ENCODE results near the gene DDX10. TPM values are rescaled to one million over a fixed set of nuclear protein-coding genes. Genes with fewer than 3 reads are reported as not detected.
"Not testable (repeated sequence)": the region's sequence is repeated elsewhere in the genome, so short reads cannot be mapped to it uniquely, and the experiment has no call there.

The DDX10 gene
- total RNA-seq, 1 donor from 2014 or later = 24.5 TPM

DNA sequence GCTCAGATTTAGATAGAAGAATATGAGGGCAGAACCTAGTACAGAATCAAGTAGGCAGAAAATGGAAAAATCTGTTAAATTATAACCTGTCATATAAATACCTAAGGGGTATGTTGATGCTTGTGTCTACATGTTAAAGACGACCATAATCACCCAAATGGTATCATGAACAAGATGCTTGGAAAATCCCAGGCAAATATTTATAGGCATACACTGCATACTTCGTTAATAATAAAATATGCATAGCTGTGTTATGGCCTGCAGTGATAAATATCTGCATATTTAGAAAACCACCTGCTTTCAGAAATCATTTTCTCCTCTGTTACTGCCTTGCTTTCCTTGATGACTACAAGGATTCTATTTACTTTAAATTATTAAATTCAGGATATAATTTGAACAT lies 18.9 kb upstream of the DDX10 start:
- H3K36me3 ChIP-seq (ENCODE audit: control insufficient read depth, insufficient read depth, low read length) = no peaks in the 10 kb centered on the region
- DNase-seq (ENCODE audit: low read depth) = no peak
- H3K4me3 ChIP-seq (ENCODE audit: low read depth, low read length) = no peak overlapping the region
- H3K27me3 ChIP-seq (ENCODE audit: control insufficient read depth, insufficient read depth, low read length) = no peaks in the 10 kb centered on the region
- TF ChIP-seq, protein P1, sequence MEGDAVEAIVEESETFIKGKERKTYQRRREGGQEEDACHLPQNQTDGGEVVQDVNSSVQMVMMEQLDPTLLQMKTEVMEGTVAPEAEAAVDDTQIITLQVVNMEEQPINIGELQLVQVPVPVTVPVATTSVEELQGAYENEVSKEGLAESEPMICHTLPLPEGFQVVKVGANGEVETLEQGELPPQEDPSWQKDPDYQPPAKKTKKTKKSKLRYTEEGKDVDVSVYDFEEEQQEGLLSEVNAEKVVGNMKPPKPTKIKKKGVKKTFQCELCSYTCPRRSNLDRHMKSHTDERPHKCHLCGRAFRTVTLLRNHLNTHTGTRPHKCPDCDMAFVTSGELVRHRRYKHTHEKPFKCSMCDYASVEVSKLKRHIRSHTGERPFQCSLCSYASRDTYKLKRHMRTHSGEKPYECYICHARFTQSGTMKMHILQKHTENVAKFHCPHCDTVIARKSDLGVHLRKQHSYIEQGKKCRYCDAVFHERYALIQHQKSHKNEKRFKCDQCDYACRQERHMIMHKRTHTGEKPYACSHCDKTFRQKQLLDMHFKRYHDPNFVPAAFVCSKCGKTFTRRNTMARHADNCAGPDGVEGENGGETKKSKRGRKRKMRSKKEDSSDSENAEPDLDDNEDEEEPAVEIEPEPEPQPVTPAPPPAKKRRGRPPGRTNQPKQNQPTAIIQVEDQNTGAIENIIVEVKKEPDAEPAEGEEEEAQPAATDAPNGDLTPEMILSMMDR (IDR thresholded peaks at IDR 0.05; ENCODE audit: insufficient read depth, low read length, poor library complexity, severe bottlenecking) = no peak

DNA sequence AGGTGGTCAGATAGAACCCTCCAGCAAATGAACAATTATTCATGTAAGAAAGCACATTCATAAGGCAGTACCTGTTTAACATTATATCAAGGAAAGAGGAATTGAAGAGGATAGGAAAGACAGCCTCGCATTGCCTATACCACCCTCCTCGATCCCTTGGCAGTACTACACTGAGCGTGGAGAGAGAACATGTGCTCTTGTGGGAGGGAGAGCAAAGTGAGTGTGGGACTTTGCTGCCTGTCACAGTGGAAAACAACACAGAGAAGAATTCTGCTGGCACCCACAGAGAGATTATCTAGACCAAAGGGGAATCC lies 17.5 kb upstream of the DDX10 start:
- Histone ChIP-seq H3K36me3 (ENCODE audit: control insufficient read depth, insufficient read depth, low read length) (no peaks in the 10 kb centered on the region), H3K4me3 (ENCODE audit: low read depth, low read length) (no peak overlapping the region), H3K27me3 (ENCODE audit: control insufficient read depth, insufficient read depth, low read length) (no peaks in the 10 kb centered on the region)
- no peak for DNase-seq (ENCODE audit: low read depth)
- TF ChIP-seq, protein P1 (IDR thresholded peaks at IDR 0.05; ENCODE audit: insufficient read depth, low read length, poor library complexity, severe bottlenecking) = no peak

DNA sequence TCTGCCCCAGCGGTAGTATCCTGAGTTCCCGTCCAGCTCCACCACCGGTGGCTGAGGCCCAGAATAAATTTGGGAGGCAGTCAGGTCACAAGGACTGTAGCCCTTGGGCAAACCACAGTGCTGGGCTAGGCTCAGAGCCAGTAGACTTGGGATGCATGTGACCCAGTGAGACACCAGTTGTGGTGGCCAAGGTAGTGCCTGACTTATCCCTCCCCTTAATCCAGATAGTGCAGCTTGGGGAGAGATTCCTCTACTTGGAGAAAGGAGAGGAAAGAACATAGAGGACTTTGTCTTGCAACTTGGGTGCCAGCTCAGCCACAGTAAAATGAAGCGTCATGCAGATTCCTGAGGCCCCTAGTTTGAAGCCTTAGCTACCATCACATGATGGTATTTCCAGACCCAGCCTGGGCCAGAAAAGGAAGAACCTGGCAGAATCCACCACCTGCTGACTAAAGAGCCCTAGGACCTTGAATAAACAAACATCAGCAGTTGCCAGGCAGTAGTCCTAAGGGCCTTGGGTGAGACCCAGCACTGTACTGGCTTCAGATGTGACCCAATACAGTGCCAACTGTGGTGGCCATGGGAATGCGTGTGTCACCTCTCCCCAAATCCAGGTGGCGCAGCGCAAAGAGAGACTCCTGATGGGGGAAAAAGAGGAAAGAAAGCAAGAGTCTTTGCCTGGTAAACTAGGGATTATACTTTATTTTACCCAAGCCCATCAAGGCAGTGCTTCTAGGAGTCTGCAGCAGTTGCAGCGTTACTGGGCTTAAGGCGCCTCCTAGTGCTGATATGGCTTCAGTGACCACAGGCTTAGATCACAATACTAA lies 17.0 kb upstream of the DDX10 start:
- Histone ChIP-seq H3K4me3 (ENCODE audit: low read depth, low read length) (no peak overlapping the region), H3K27me3 (ENCODE audit: control insufficient read depth, insufficient read depth, low read length) (no peaks in the 10 kb centered on the region), H3K36me3 (ENCODE audit: control insufficient read depth, insufficient read depth, low read length) (no peaks in the 10 kb centered on the region)
- DNase-seq (ENCODE audit: low read depth) = peak; percentile 42
- TF ChIP-seq, protein P1 (IDR thresholded peaks at IDR 0.05; ENCODE audit: insufficient read depth, low read length, poor library complexity, severe bottlenecking) = peak; percentile 92

DNA sequence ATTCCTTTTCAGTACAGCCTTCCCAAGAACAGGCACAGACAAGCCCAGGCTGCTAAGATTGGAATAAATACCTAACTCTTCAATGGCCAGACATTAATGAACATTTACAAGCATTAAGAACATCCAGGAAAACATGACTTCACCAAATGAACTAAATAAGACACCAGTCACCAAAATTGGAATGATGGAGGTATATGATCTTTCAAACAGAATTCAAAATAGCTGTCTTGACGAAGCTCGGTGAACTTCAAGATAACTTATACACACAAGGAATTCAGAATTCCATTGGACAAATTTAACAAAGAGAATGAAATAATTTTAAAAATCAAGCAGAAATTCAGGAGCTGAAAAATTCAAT lies 16.4 kb upstream of the DDX10 start:
- no peak for DNase-seq (ENCODE audit: low read depth)
- Histone ChIP-seq H3K36me3 (ENCODE audit: control insufficient read depth, insufficient read depth, low read length) (no peaks in the 10 kb centered on the region), H3K27me3 (ENCODE audit: control insufficient read depth, insufficient read depth, low read length) (no peaks in the 10 kb centered on the region), H3K4me3 (ENCODE audit: low read depth, low read length) (no peak overlapping the region)
- TF ChIP-seq, protein P1 (IDR thresholded peaks at IDR 0.05; ENCODE audit: insufficient read depth, low read length, poor library complexity, severe bottlenecking) = no peak

DNA sequence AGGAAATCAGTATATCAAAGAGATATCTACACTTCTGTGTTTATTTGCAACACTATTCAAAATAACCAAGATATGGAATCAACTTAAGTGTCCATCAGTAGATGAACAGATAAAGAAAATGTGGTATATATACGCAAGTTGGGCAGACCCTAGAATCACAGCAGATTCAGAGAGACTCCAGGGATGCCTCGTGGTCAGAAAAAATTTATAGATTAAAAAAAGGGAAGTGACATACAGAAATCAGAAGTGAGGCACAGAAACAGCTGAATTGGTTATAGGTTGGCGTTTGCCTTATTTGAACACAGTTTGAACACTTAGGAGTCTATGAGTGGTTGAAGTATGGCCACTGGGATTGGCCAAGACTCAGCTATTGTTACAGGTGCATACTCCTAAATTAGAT lies 10.8 kb upstream of the DDX10 start:
- H3K4me3 ChIP-seq (ENCODE audit: low read depth, low read length); H3K27me3 ChIP-seq (ENCODE audit: control insufficient read depth, insufficient read depth, low read length); H3K36me3 ChIP-seq (ENCODE audit: control insufficient read depth, insufficient read depth, low read length); DNase-seq (ENCODE audit: low read depth): not testable (repeated sequence)

DNA sequence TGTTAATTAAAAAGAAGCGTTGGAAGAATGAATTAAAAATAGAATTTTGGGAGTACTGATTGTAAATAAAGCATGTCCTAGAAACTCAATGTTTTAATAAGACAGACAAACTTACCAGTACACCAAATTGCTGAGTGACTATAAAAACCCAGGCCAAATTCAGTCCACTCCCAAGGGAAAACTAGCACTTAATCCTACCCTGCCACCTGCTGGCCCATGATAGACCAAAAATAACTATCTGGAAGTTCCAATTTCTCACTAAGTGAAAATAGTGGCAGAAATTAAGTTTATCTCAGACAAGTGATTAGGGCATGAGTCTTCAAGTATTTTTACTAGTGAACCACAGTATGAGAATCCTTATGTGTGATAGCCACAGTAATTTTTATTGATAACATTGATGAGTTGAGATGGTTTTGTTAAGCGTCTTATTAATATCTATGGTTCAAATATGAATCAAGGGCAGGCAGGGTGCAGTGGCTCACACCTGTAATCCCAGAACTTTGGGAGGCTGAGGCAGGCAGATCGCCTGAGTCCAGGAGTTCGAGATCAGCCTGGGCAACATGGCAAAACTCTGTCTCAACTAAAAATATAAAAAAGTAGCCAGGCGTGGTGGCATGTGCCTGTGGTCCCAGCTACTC lies 9.8 kb upstream of the DDX10 start:
- Histone ChIP-seq H3K36me3 (ENCODE audit: control insufficient read depth, insufficient read depth, low read length) (no peaks in the 10 kb centered on the region), H3K27me3 (ENCODE audit: control insufficient read depth, insufficient read depth, low read length) (no peaks in the 10 kb centered on the region), H3K4me3 (ENCODE audit: low read depth, low read length) (no peak overlapping the region)
- DNase-seq (ENCODE audit: low read depth) = no peak
- TF ChIP-seq, protein P1 (IDR thresholded peaks at IDR 0.05; ENCODE audit: insufficient read depth, low read length, poor library complexity, severe bottlenecking) = peak; percentile 72
